Loucy (cell line): Measurements from ENCODE around the gene RNF157.

Experiments
- H2AFZ ChIP-seq: fragments of 200-600 bp; sonication (generic); 2 replicates; pipeline ENCODE4 v1.6.0; 2016; ENCODE audit warnings: antibody characterized with exemption, mild to moderate bottlenecking, low read length, moderate library complexity
- H3F3A ChIP-seq: fragments of 200-600 bp; 2 replicates; pipeline ENCODE4 v1.6.0; 2016; ENCODE audit warnings: antibody characterized with exemption, low read depth, mild to moderate bottlenecking
- H3K27me3 ChIP-seq: fragments of 200-600 bp; sonication (generic); 2 replicates; pipeline ENCODE4 v1.6.1; 2014; ENCODE audit warnings: low read length, mild to moderate bottlenecking; ENCODE audit not compliant: insufficient read depth, poor library complexity, severe bottlenecking
- H3K36me3 ChIP-seq: fragments of 200-600 bp; sonication (generic); 2 replicates; pipeline ENCODE4 v1.6.1; 2016; ENCODE audit warnings: low read length; ENCODE audit not compliant: insufficient read depth
- H3K4me1 ChIP-seq: fragments of 200-600 bp; sonication (generic); 2 replicates; pipeline ENCODE4 v1.5.1; 2014; ENCODE audit warnings: low read length, mild to moderate bottlenecking; ENCODE audit not compliant: insufficient read depth, poor library complexity, severe bottlenecking
- H3K4me2 ChIP-seq: fragments of 200-600 bp; sonication (generic); 2 replicates; pipeline ENCODE4 v1.6.0; 2014; ENCODE audit warnings: antibody characterized with exemption, low read length, low read depth, mild to moderate bottlenecking; ENCODE audit not compliant: poor library complexity, severe bottlenecking
- H3K4me3 ChIP-seq: fragments of 200-600 bp; sonication (generic); 2 replicates; pipeline ENCODE4 v1.5.1; 2014; ENCODE audit warnings: low read length, mild to moderate bottlenecking, mixed read lengths; ENCODE audit not compliant: poor library complexity, severe bottlenecking
- H3K79me2 ChIP-seq: fragments of 200-600 bp; sonication (generic); 2 replicates; pipeline ENCODE4 v1.6.1; 2014; ENCODE audit warnings: low read length; ENCODE audit not compliant: insufficient read depth
- H3K9ac ChIP-seq: fragments of 200-600 bp; sonication (generic); 2 replicates; pipeline ENCODE4 v1.6.0; 2014; ENCODE audit warnings: mild to moderate bottlenecking, low read depth, low read length, moderate library complexity; ENCODE audit not compliant: poor library complexity, severe bottlenecking
- H3K9me2 ChIP-seq: fragments of 200-600 bp; sonication (generic); replicated peaks from 2 replicates; pipeline ENCODE4 v1.6.1; 2016; ENCODE audit warnings: low read depth, low read length, mixed read lengths
- H3K9me3 ChIP-seq: fragments of 200-600 bp; sonication (generic); 2 replicates; pipeline ENCODE4 v1.6.1; 2014; ENCODE audit warnings: mild to moderate bottlenecking, antibody characterized with exemption, low read length, low read depth; ENCODE audit not compliant: insufficient read depth
- H4K20me1 ChIP-seq: fragments of 200-600 bp; sonication (generic); 2 replicates; pipeline ENCODE4 v1.6.0; 2014; ENCODE audit warnings: antibody characterized with exemption, low read length, mild to moderate bottlenecking; ENCODE audit not compliant: insufficient read depth, poor library complexity, severe bottlenecking
- CTCF ChIP-seq: fragments of 200-600 bp; sonication (generic); conservative IDR thresholded peaks from 2 replicates; pipeline ENCODE4 v1.5.1; 2014; ENCODE audit warnings: mild to moderate bottlenecking, antibody characterized with exemption, low read length
- EZH2phosphoT487 ChIP-seq: fragments of 200-600 bp; IDR thresholded peaks from 2 replicates; pipeline ENCODE4 v1.6.1; 2018; ENCODE audit warnings: antibody characterized with exemption, mild to moderate bottlenecking, moderate library complexity, borderline replicate concordance

Gene RNF157

DNA sequence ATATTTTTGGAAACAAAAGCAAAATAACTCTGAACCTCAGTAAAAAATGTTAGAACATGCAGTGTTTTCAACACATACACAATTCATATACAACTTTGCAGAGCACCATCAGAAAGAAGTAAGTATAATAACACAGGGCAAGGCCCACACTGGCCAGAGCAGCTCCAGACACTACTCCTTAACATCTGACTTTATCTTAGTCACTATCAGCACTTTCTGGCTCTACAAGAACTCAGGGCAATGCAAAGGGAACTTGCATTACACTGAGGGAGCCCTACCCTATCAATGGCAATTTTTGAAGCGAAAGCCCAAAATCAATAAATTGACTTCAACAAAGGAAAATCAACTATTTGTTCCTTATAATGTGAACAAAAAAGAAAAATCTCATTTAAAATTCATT, 16.5 kb downstream of the RNF157 start:
- no peak for TF ChIP-seq EZH2phosphoT487
- no peak for TF ChIP-seq CTCF

GRCh38 chr17:76219670-76220383, 20.5 kb downstream of the RNF157 start:
- Histone ChIP-seq H3K9ac (no peak overlapping the region), H3F3A (no peaks in the 10 kb centered on the region), H3K36me3 (no peaks in the 10 kb centered on the region), H3K4me2 (no peak overlapping the region), H3K9me3 (no peaks in the 10 kb centered on the region), H3K79me2 (no peaks in the 10 kb centered on the region), H2AFZ (no peak overlapping the region), H4K20me1 (no peaks in the 10 kb centered on the region), H3K9me2 (no peaks in the 10 kb centered on the region), H3K4me1 (no peaks in the 10 kb centered on the region), H3K27me3 (no peaks in the 10 kb centered on the region), H3K4me3 (no peak overlapping the region)
- TF ChIP-seq CTCF: no peak

More for the DNA sequence above, 16.5 kb downstream of the RNF157 start:
- no peaks in the 10 kb centered on the region for H3F3A ChIP-seq
- no peaks in the 10 kb centered on the region for H3K4me1 ChIP-seq
- H3K9me3 ChIP-seq: no peaks in the 10 kb centered on the region
- H3K27me3 ChIP-seq: no peaks in the 10 kb centered on the region
- H4K20me1 ChIP-seq: no peaks in the 10 kb centered on the region
- H3K79me2 ChIP-seq: no peaks in the 10 kb centered on the region
- no peaks in the 10 kb centered on the region for H3K36me3 ChIP-seq
- H2AFZ ChIP-seq: no peak overlapping the region
- no peak overlapping the region for H3K9ac ChIP-seq
- H3K4me3 ChIP-seq: no peak overlapping the region
- H3K9me2 ChIP-seq: no peaks in the 10 kb centered on the region
- H3K4me2 ChIP-seq: no peak overlapping the region

DNA sequence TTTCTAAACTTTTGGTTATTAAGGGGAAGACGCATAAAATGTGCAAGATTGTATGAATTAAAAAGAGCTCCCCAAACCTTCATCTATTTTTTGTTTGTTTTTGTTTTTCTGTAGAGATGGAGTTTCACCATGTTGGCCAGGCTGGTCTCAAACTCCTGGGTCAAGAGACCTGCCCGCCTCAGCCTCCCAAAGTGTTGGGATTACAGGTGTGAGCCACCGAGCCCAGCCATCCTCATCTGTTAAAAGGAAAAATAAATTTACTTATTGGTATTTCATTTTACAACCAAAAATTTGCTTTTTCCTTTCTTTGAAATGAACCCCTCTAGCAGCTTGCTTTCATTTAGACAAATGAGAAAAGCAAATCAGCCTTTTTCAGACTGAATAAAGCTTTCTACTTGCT, 23.2 kb downstream of the RNF157 start:
- TF ChIP-seq EZH2phosphoT487 (no peak), CTCF (no peak)
- H2AFZ ChIP-seq: no peak overlapping the region
- H3F3A ChIP-seq: no peaks in the 10 kb centered on the region
- no peaks in the 10 kb centered on the region for H3K79me2 ChIP-seq
- H3K4me1 ChIP-seq: no peaks in the 10 kb centered on the region
- no peaks in the 10 kb centered on the region for H3K9me2 ChIP-seq
- no peak overlapping the region for H3K4me3 ChIP-seq
- no peaks in the 10 kb centered on the region for H4K20me1 ChIP-seq
- H3K27me3 ChIP-seq: no peaks in the 10 kb centered on the region
- no peaks in the 10 kb centered on the region for H3K9me3 ChIP-seq
- no peak overlapping the region for H3K9ac ChIP-seq
- H3K36me3 ChIP-seq: no peaks in the 10 kb centered on the region
- H3K4me2 ChIP-seq: no peak overlapping the region
